OCI-LY7 (cell line): ENCODE data around the gene RAB5IF.

ENCODE experiments used
- CTCF ChIP-seq: fragments of 200-600 bp; sonication (generic); conservative IDR thresholded peaks from 2 replicates; pipeline ENCODE4 v1.5.1; 2014; ENCODE audit warnings: mild to moderate bottlenecking, antibody characterized with exemption, low read length, moderate library complexity, mixed read lengths
- EZH2phosphoT487 ChIP-seq: fragments of 200-600 bp; sonication (generic); IDR thresholded peaks from 2 replicates; pipeline ENCODE4 v1.6.1; 2018; ENCODE audit warnings: low read depth, borderline replicate concordance, mild to moderate bottlenecking, mixed run types, antibody characterized with exemption, low read length, moderate library complexity, mixed read lengths

GRCh38 chr20:36634342-36634741 is 28.8 kb downstream of the RAB5IF start:
- no peak for TF ChIP-seq EZH2phosphoT487
- TF ChIP-seq CTCF = no peak
